Mesodermal cell (in vitro differentiated cells): ENCODE data around the gene SPSB1.
A peak's percentile ranks its signal among the peaks of the same experiment; 100 is the strongest.

Experiments used
- H3K27ac ChIP-seq: 2 replicates; pipeline ENCODE4 v1.7.0; 2013; ENCODE audit warnings: mild to moderate bottlenecking, low read depth, low read length, moderate library complexity; ENCODE audit not compliant: severe bottlenecking
- H3K36me3 ChIP-seq: 2 replicates; pipeline ENCODE4 v1.7.1; 2013; ENCODE audit warnings: mild to moderate bottlenecking, low read length, moderate library complexity; ENCODE audit not compliant: control insufficient read depth, insufficient read depth
- H3K4me1 ChIP-seq: one replicate; pipeline ENCODE4 v1.7.1; 2013; ENCODE audit warnings: mild to moderate bottlenecking, low read length; ENCODE audit not compliant: insufficient read depth, control insufficient read depth, poor library complexity, severe bottlenecking
- H3K4me3 ChIP-seq: 2 replicates; pipeline ENCODE4 v1.7.0; 2013; ENCODE audit warnings: low read length, control low read depth, mild to moderate bottlenecking; ENCODE audit not compliant: insufficient read depth, poor library complexity, severe bottlenecking; ENCODE audit errors: extremely low read depth
- H3K9me3 ChIP-seq: 2 replicates; pipeline ENCODE4 v1.7.1; 2013; ENCODE audit warnings: mild to moderate bottlenecking, low read length, moderate library complexity; ENCODE audit not compliant: control insufficient read depth
- WGBS, 2 experiments: methylation state at CpG; one replicate each; pipeline ENCODE4 v1.1.5; 2013; ENCODE audit warnings: missing lambda C conversion rate in 2 of 2; ENCODE audit not compliant: insufficient coverage in 2 of 2; 5-methylcytosine and 5-hydroxymethylcytosine counted together

Gene SPSB1

GRCh38 chr1:9349331-9349851 lies 56.7 kb downstream of the SPSB1 start:
- peaks cover 2% of the 10 kb centered on the region for H3K36me3 ChIP-seq
- H3K27ac ChIP-seq: no peak overlapping the region
- H3K4me1 ChIP-seq: peaks cover 17% of the 10 kb centered on the region
- H3K9me3 ChIP-seq: no peaks in the 10 kb centered on the region
- 95 to 97% methylated on average over 18 to 19 of the region's 22 CpGs for WGBS, 2 experiments
- H3K4me3 ChIP-seq: no peak overlapping the region

- 93 to 95% methylated on average over 16 to 18 of the region's 20 CpGs for WGBS, 2 experiments
- H3K4me3 ChIP-seq: no peak overlapping the region
These were observed 57.6 kb downstream of the SPSB1 start for GRCh38 chr1:9350013-9350908.

GRCh38 chr1:9350960-9351359 lies 58.3 kb downstream of the SPSB1 start:
- no peak overlapping the region for H3K27ac ChIP-seq
- H3K36me3 ChIP-seq: peaks cover 13% of the 10 kb centered on the region
- WGBS, 2 experiments: 84 to 100% methylated on average over 1 to 3 of the region's 4 CpGs
- no peaks in the 10 kb centered on the region for H3K9me3 ChIP-seq
- H3K4me1 ChIP-seq: peaks cover 17% of the 10 kb centered on the region
- H3K4me3 ChIP-seq: no peak overlapping the region

More at GRCh38 chr1:9350013-9350908, 57.6 kb downstream of the SPSB1 start:
- Histone ChIP-seq H3K9me3 (no peaks in the 10 kb centered on the region), H3K27ac (peak overlapping the region; percentile 16), H3K4me1 (peaks cover 17% of the 10 kb centered on the region), H3K36me3 (peaks cover 7% of the 10 kb centered on the region)

GRCh38 chr1:9351654-9352271 lies 59.1 kb downstream of the SPSB1 start:
- no peak overlapping the region for H3K27ac ChIP-seq

GRCh38 chr1:9352377-9353134 lies 59.9 kb downstream of the SPSB1 start:
- Histone ChIP-seq H3K36me3 (peaks cover 21% of the 10 kb centered on the region), H3K4me1 (peaks cover 17% of the 10 kb centered on the region), H3K27ac (no peak overlapping the region), H3K9me3 (no peaks in the 10 kb centered on the region), H3K4me3 (no peak overlapping the region)
- WGBS, 2 experiments: 79 to 85% methylated on average over 18 of the region's 22 CpGs

More at GRCh38 chr1:9351654-9352271, 59.1 kb downstream of the SPSB1 start:
- 89 to 92% methylated on average over 4 to 5 of the region's 7 CpGs for WGBS, 2 experiments
- no peaks in the 10 kb centered on the region for H3K9me3 ChIP-seq
- no peak overlapping the region for H3K4me3 ChIP-seq
- H3K4me1 ChIP-seq: peaks cover 17% of the 10 kb centered on the region
- peaks cover 21% of the 10 kb centered on the region for H3K36me3 ChIP-seq

- H3K4me1 ChIP-seq: peaks cover 13% of the 10 kb centered on the region
- 95 to 97% methylated on average over 14 to 16 of the region's 16 CpGs for WGBS, 2 experiments
- no peak overlapping the region for H3K4me3 ChIP-seq
- H3K9me3 ChIP-seq: no peaks in the 10 kb centered on the region
- H3K36me3 ChIP-seq: peaks cover 29% of the 10 kb centered on the region
- H3K27ac ChIP-seq: no peak overlapping the region
These were observed 62.8 kb downstream of the SPSB1 start for GRCh38 chr1:9355503-9355902.

GRCh38 chr1:9356021-9356420 lies 63.3 kb downstream of the SPSB1 start:
- H3K9me3 ChIP-seq: no peaks in the 10 kb centered on the region
- no peak overlapping the region for H3K4me3 ChIP-seq
- H3K36me3 ChIP-seq: peaks cover 29% of the 10 kb centered on the region
- H3K4me1 ChIP-seq: peaks cover 7% of the 10 kb centered on the region
- 95 to 99% methylated on average over 22 to 24 of the region's 24 CpGs for WGBS, 2 experiments
- H3K27ac ChIP-seq: no peak overlapping the region

GRCh38 chr1:9356829-9357466 lies 64.3 kb downstream of the SPSB1 start:
- peaks cover 5% of the 10 kb centered on the region for H3K4me1 ChIP-seq
- whole genome bisulfite sequencing, 2 experiments: 94 to 100% methylated on average over 2 of the region's 2 CpGs
- H3K9me3 ChIP-seq: no peaks in the 10 kb centered on the region
- no peak overlapping the region for H3K4me3 ChIP-seq
- no peak overlapping the region for H3K27ac ChIP-seq
- H3K36me3 ChIP-seq: peaks cover 29% of the 10 kb centered on the region

GRCh38 chr1:9357958-9358357 lies 65.3 kb downstream of the SPSB1 start:
- Histone ChIP-seq H3K36me3 (peaks cover 34% of the 10 kb centered on the region), H3K4me1 (peaks cover 3% of the 10 kb centered on the region), H3K4me3 (no peak overlapping the region), H3K27ac (no peak overlapping the region), H3K9me3 (no peaks in the 10 kb centered on the region)
- 76 to 85% methylated on average over 3 to 6 of the region's 8 CpGs for WGBS, 2 experiments
